ENCODE results near the gene CDC42BPA. TPM values are rescaled to one million over a fixed set of nuclear protein-coding genes. Genes with fewer than 3 reads are reported as not detected.

Gene CDC42BPA
- total RNA-seq, 2 experiments from 2014 or later = 6.0 to 7.8 TPM

DNA sequence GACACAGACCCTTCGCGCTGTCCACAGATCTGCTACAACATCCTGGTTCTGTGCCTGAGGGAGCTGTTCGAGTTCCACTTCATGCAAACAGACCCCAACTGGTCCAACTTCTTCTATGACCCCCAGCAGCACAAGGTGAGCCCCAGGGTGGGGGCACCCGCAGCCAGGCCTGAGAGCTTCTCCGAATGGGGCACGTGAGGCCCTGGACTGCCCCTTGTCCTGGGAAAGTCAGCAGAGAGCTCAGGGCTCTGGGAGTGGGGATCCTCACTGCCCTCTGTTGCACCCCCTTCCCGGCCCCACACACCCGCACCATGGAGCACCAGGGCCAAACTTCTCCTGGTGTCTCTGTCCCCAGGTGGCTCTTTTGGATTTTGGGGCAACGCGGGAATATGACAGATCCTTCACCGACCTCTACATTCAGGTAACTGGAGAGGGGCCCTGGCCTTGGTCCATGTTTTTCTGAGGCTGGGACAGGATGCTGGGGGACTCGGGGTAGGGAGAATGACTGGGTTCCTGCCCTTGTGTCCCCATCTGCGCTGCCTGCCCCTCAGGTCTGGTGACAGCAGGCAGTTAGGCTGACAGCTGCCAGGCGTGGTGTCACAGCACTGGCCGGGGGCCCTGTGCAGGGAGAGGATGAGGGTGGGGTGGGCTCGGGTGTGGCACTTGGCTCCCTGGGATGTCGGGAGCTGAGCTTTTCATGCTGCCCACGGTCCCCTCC is 333.6 kb downstream of the CDC42BPA start:
- no peaks in the 10 kb centered on the region for H3K27me3 Mint-ChIP-seq
- no peak overlapping the region for H3K27ac Mint-ChIP-seq
- CTCF ChIA-PET = interaction anchor here (0.7 kb wide), 1 partner anchor 82 kb away, joined by 5 read pairs; no protein-coding TSS in a partner anchor
- ATAC-seq = no peak
- peaks cover 11% of the 10 kb centered on the region for H3K4me1 Mint-ChIP-seq
- no peak overlapping the region for H3K4me3 Mint-ChIP-seq
- no peaks in the 10 kb centered on the region for H3K9me3 Mint-ChIP-seq (ENCODE audit: low read depth)
- H3K36me3 Mint-ChIP-seq (ENCODE audit: low read depth) = peaks cover 18% of the 10 kb centered on the region
- POLR2A ChIA-PET = no interaction called here
- DNase-seq = no peak
- intact Hi-C loops (cut with DNase I, micrococcal nuclease) = no loop called here

DNA sequence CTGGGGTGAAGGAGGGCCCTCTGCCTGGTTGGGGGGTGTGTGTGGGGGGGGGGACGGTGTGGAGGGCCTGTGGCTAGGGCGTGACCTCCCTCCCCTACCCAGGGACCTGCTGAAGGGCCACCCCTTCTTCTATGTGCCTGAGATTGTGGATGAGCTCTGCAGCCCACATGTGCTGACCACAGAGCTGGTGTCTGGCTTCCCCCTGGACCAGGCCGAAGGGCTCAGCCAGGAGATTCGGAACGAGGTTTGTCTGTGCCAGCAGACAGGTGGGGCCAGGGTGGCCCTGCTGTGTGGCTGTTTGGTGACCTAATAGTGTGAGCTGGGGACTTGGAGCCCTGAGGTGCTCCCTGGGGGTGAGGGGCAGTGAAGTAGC is 334.3 kb downstream of the CDC42BPA start:
- POLR2A ChIA-PET = no interaction called here

DNA sequence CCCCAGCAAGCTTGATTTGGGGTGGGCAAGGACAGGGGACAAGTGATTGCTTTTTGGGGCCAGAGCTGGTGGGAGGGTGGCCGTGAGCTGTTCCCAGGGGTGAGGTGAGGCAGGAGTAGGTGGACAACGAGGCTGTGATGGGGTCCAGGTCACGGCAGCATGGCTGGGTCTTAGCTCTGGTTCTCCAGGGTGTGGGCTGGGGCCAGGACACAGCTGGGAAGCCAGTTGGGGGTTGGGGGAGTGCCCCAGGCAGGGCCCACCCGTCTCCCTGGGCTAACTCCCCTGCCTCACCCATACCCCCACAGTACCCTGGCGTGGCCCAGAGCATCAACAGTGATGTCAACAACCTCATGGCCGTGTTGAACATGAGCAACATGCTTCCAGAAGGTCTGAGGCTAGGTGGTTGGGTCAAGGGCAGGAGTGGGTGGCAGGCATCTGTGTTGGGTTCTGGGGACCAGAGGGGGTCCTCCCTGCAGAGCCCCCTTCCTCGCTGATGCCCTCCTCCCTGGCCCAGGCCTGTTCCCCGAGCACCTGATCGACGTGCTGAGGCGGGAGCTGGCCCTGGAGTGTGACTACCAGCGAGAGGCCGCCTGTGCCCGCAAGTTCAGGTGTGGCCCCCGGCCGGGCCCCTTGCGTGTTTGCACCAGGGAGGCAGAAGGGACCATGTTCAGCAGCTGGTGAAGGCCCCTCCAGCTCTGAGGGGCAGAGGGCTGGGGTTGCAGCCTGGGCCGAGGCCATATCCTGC is 334.9 kb downstream of the CDC42BPA start:
- Mint-ChIP-seq H3K27me3 (no peaks in the 10 kb centered on the region), H3K4me3 (no peak overlapping the region), H3K4me1 (no peaks in the 10 kb centered on the region), H3K36me3 (ENCODE audit: low read depth) (peaks cover 18% of the 10 kb centered on the region), H3K27ac (no peak overlapping the region), H3K9me3 (ENCODE audit: low read depth) (no peaks in the 10 kb centered on the region)
- intact Hi-C loops (cut with DNase I, micrococcal nuclease) = no loop called here
- ATAC-seq (no peak), DNase-seq (no peak)
- ChIA-PET CTCF (no interaction called here), POLR2A (no interaction called here)

More for the DNA sequence above, 334.3 kb downstream of the CDC42BPA start:
- Mint-ChIP-seq H3K27me3 (no peaks in the 10 kb centered on the region), H3K36me3 (ENCODE audit: low read depth) (peaks cover 18% of the 10 kb centered on the region), H3K4me3 (no peak overlapping the region), H3K9me3 (ENCODE audit: low read depth) (no peaks in the 10 kb centered on the region), H3K27ac (no peak overlapping the region), H3K4me1 (peaks cover 4% of the 10 kb centered on the region)
- no peak for ATAC-seq
- no peak for DNase-seq
- CTCF ChIA-PET = interaction anchor here (0.7 kb wide), 1 partner anchor 83 kb away, joined by 5 read pairs; no protein-coding TSS in a partner anchor
- intact Hi-C loops (cut with DNase I, micrococcal nuclease) = no loop called here

DNA sequence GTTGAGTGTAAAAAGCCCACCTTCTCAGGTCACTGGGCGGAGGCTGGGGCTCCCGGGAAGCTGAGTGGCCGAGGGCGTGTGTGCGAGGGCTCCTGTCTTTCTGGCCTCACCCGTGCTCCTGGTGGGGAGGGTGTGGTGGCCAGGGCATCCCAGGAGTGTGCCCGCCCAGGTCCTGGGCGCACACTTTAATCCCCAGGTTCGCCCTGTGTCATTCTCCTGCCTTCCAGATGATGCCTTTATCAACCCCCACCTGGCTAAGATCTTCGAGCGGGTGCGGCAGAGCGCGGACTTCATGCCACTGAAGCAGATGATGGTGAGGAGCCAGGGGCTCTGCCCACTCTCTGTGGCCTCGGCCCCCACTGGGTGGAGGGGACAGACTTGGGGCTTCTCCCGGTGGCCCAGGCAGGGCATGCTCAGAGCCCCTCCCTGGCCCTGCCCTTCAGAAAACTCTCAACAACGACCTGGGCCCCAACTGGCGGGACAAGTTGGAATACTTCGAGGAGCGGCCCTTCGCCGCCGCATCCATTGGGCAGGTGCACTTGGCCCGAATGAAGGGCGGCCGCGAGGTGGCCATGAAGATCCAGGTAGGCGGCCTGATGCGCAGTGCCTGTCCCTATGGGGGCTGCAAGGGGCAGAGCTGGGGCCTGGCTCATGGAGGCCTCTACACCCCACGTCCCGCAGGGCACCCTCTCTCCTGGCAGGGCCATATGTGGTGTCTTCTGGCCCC is 335.7 kb downstream of the CDC42BPA start:
- Mint-ChIP-seq H3K36me3 (ENCODE audit: low read depth) (peaks cover 18% of the 10 kb centered on the region), H3K4me3 (no peak overlapping the region), H3K27me3 (no peaks in the 10 kb centered on the region), H3K9me3 (ENCODE audit: low read depth) (no peaks in the 10 kb centered on the region), H3K4me1 (no peaks in the 10 kb centered on the region), H3K27ac (no peak overlapping the region)
- POLR2A ChIA-PET = no interaction called here
- DNase-seq (no peak), ATAC-seq (no peak)
- CTCF ChIA-PET = no interaction called here
- intact Hi-C loops (cut with DNase I, micrococcal nuclease) = no loop called here

DNA sequence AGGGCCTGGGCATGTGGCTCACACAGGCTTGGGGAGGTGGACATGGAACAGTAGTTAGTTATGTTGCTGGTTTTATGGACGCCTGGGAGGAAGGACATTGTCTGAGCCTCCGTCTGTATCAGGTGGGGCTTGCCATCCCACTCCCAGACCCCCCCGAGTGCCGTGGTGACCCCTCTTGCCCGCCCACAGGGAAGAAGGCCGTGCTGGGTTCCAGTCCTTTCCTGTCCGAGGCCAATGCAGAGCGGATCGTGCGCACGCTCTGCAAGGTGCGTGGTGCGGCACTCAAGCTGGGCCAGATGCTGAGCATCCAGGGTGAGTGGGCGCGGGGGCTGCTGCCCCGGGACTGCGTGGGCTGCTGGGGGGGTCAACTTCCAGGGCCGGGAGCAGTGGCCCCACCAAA is 336.5 kb downstream of the CDC42BPA start:
- no peak overlapping the region for H3K27ac Mint-ChIP-seq
- peaks cover 16% of the 10 kb centered on the region for H3K36me3 Mint-ChIP-seq (ENCODE audit: low read depth)
- CTCF ChIA-PET = no interaction called here
- no peaks in the 10 kb centered on the region for H3K4me1 Mint-ChIP-seq
- no peaks in the 10 kb centered on the region for H3K9me3 Mint-ChIP-seq (ENCODE audit: low read depth)
- no peaks in the 10 kb centered on the region for H3K27me3 Mint-ChIP-seq
- intact Hi-C loops (cut with DNase I, micrococcal nuclease) = no loop called here
- no peak overlapping the region for H3K4me3 Mint-ChIP-seq
- ATAC-seq (no peak), DNase-seq (no peak)
- POLR2A ChIA-PET = no interaction called here

DNA sequence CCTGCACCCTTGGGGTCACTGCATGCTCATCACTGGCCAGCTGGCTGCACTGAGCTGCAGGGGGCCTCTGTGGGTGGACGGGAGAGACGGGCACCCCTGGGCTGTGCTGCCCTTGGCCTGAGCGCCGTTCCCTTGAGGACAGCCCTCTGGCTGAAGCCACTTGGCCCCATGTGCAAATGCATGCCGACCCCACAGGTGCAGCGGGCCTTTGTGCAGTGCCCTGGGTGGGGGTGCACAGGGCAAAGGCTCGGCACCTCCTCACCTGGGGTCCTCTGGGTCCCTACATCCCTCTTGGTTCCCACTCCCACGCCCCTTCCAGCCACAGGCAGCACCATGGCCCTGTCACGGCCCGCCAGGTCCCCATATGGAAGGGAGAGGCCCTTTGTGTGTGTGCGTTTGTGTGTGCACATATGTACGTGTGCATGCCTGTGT is 336.9 kb downstream of the CDC42BPA start:
- Mint-ChIP-seq H3K27me3 (no peaks in the 10 kb centered on the region), H3K4me3 (no peak overlapping the region), H3K9me3 (ENCODE audit: low read depth) (no peaks in the 10 kb centered on the region), H3K4me1 (no peaks in the 10 kb centered on the region), H3K36me3 (ENCODE audit: low read depth) (peaks cover 12% of the 10 kb centered on the region), H3K27ac (no peak overlapping the region)
- ChIA-PET CTCF (no interaction called here), POLR2A (no interaction called here)
- DNase-seq (no peak), ATAC-seq (no peak)
- intact Hi-C loops (cut with DNase I, micrococcal nuclease) = no loop called here

DNA sequence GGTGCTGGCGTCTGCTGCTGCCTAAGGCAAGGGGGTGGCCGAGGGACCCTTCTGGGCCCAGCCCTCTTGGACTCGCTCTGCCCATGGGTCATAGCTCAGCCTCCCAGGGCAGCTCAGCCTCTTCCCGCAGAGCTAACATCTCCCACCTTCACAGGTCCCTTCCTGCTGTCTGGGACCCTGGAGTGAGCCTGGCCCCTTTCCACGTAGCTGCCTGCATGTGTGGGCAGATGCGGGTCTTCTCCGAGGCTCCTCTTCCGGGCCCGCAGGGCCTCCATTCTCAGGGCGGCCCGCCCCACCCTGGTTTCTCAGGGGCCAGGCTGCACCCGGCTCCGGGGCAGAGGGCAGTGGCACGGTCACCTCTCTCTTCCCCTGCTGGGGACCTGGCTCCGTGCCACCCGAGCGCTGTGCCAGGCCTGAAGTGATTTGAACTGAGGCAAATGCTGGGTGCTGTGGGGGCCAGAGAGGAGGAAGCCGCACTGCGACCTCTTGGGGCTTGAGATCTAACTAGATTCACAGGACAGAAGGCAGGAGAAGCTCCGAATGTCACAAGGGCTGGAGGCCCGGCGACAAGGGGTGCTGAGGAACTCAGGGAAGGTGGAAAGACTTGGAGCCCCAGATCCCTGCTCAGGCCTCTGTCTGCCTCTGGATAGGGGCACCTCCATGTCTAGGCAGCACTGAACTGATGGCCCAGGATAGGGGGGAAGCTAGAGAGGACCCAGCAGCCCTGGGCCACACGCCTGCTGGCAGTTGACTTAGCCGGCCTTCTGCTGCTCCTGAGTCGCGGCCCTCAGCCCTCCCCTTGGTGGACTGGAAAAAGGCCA is 337.5 kb downstream of the CDC42BPA start:
- ChIA-PET POLR2A (no interaction called here), CTCF (no interaction called here)
- Mint-ChIP-seq H3K4me3 (no peak overlapping the region), H3K36me3 (ENCODE audit: low read depth) (peaks cover 6% of the 10 kb centered on the region), H3K27me3 (no peaks in the 10 kb centered on the region), H3K9me3 (ENCODE audit: low read depth) (no peaks in the 10 kb centered on the region), H3K4me1 (no peaks in the 10 kb centered on the region), H3K27ac (no peak overlapping the region)
- no peak for DNase-seq
- no peak for ATAC-seq
- intact Hi-C loops (cut with DNase I, micrococcal nuclease) = no loop called here

DNA sequence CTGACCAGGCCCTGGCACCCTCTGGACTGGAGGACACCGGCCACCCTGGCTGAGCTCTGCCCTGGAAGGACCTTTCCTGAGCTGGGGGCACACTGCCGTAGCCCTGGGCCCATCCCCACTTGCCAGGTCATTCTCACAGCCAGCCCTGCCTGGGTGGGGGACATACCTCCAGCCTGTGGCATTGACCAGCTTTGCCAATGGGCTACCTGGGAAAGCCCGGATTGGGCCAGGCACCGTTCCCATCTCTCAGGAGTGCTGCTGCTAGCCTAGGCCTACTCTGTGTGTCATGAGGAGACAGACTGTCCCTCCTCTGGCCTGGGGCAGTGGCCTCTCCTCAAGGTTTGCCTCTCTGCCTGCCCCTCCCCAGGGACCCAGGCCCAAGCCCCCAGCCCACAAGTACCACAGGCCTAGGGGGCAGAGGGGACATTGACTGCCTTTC is 338.2 kb downstream of the CDC42BPA start:
- Mint-ChIP-seq H3K27ac (no peak overlapping the region), H3K4me3 (no peak overlapping the region), H3K36me3 (ENCODE audit: low read depth) (peaks cover 5% of the 10 kb centered on the region), H3K27me3 (no peaks in the 10 kb centered on the region), H3K9me3 (ENCODE audit: low read depth) (no peaks in the 10 kb centered on the region), H3K4me1 (no peaks in the 10 kb centered on the region)
- ATAC-seq = no peak
- DNase-seq = no peak
- intact Hi-C loops (cut with DNase I, micrococcal nuclease) = no loop called here
- ChIA-PET POLR2A (no interaction called here), CTCF (no interaction called here)

DNA sequence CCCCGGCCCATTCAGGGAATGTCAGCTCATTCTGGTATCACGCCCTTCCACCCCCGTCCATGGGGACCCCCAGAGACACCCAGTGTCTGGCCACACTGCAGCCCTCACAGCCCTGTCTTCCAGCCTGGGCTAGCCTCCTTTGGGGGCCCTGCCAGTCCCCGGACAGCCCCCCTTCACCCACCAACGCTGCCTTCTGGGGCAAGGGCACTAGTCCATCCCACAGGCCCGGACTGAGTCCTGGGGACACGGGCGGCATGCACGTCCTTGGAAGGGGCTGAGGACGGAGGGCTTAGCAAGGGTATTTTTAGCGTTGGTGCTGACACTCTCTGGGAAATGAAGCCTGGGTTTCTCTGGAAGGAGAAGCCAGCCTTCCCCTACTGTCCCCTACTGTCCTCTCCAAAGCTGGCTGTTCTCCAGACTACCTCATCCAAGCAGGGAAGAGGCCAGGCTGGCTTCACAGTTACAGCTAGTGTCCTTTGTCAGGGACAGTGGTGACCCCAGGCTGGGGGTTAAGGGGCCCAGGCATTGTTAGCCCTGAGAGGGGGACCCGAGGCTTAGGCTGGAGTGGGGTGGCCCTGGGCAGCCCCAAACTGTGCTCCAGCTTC is 338.7 kb downstream of the CDC42BPA start:
- no peaks in the 10 kb centered on the region for H3K4me1 Mint-ChIP-seq
- no peak overlapping the region for H3K27ac Mint-ChIP-seq
- intact Hi-C loops (cut with DNase I, micrococcal nuclease) = no loop called here
- no peaks in the 10 kb centered on the region for H3K27me3 Mint-ChIP-seq
- CTCF ChIA-PET = interaction anchor here (0.6 kb wide), 1 partner anchor 30 kb away, joined by 4 read pairs; no protein-coding TSS in a partner anchor
- H3K9me3 Mint-ChIP-seq (ENCODE audit: low read depth) = no peaks in the 10 kb centered on the region
- no peak overlapping the region for H3K4me3 Mint-ChIP-seq
- DNase-seq = no peak
- POLR2A ChIA-PET = interaction anchor here (0.6 kb wide), 1 partner anchor 9 kb away, joined by 5 read pairs; no protein-coding TSS in a partner anchor
- ATAC-seq = no peak
- peaks cover 5% of the 10 kb centered on the region for H3K36me3 Mint-ChIP-seq (ENCODE audit: low read depth)

DNA sequence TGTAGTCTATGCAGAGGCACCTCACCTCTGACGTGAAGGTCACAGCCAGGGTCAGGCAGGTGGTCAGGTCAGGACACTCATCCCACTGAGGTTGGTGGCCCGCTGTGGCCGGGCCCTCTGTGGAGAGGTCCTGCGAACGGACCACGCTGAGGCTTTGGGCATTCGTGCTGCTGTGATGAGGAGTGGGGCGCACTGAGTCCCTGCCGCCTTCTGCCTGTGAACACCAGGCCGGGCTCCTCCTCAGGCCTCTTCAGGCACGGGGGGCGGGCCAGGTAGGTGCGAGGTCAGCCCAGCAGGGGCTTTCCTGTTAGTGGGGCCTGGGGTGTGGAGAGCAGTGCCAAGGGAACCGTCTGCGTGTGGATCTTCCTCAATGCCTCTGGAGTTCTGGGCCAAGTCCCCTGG is 339.2 kb downstream of the CDC42BPA start:
- Mint-ChIP-seq H3K27me3 (no peaks in the 10 kb centered on the region), H3K36me3 (ENCODE audit: low read depth) (peaks cover 5% of the 10 kb centered on the region), H3K4me1 (no peaks in the 10 kb centered on the region), H3K9me3 (ENCODE audit: low read depth) (no peaks in the 10 kb centered on the region), H3K27ac (no peak overlapping the region), H3K4me3 (no peak overlapping the region)
- ATAC-seq = no peak
- ChIA-PET CTCF (interaction anchor here (0.6 kb wide), 1 partner anchor 30 kb away, joined by 4 read pairs; no protein-coding TSS in a partner anchor), POLR2A (interaction anchor here (0.6 kb wide), 1 partner anchor 10 kb away, joined by 5 read pairs; no protein-coding TSS in a partner anchor)
- DNase-seq = no peak
- intact Hi-C loops (cut with DNase I, micrococcal nuclease) = no loop called here
